Ovary (tissue), 3 donors: ENCODE results near the gene AQP4.

Experiments used
- EP300 ChIP-seq: sonication (generic); formaldehyde crosslinking; IDR thresholded peaks from one replicate; pipeline ENCODE4 v1.6.1; 2017; ENCODE audit warnings: antibody characterized with exemption
- POLR2A ChIP-seq: fragments of 450-650 bp; IDR thresholded peaks from one replicate; pipeline ENCODE4 v1.6.1; 2017; ENCODE audit warnings: antibody characterized with exemption, mild to moderate bottlenecking, moderate library complexity
- TF ChIP-seq, protein P1 (sequence below), 3 donors: fragments of 450-650 bp in 2 of 3; fragments of 200-600 bp in 1 of 3; IDR thresholded peaks; one replicate each; pipeline versions ENCODE4 v1.5.1 to v1.8.0; 2016 to 2022; ENCODE audit warnings: antibody characterized with exemption in 3 of 3, mild to moderate bottlenecking in 1 of 3
- donor health status: DM: no; HTN: no; CAD: no.

DNA sequence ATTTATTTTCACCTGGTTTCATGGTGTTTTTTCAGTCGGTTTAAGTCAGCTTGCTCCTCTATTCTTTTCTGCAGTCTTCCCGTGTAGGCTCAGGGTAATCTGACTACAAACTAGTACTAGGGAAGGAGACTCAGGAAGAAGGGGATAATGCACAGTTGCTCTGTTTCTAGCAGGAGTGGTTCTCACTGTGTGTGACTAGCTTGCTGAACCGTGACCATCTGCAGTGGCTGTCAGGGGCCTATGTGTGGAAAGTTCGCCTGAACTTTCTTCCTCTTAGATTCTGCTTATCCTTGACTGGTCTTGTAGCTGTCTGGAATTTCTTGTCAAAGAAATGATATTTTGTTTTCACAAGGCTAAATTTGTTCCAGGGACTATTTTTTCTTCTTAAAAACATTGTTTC lies 46.3 kb upstream of the AQP4 start:
- TF ChIP-seq POLR2A (no peak), EP300 (no peak)
- TF ChIP-seq, protein P1, sequence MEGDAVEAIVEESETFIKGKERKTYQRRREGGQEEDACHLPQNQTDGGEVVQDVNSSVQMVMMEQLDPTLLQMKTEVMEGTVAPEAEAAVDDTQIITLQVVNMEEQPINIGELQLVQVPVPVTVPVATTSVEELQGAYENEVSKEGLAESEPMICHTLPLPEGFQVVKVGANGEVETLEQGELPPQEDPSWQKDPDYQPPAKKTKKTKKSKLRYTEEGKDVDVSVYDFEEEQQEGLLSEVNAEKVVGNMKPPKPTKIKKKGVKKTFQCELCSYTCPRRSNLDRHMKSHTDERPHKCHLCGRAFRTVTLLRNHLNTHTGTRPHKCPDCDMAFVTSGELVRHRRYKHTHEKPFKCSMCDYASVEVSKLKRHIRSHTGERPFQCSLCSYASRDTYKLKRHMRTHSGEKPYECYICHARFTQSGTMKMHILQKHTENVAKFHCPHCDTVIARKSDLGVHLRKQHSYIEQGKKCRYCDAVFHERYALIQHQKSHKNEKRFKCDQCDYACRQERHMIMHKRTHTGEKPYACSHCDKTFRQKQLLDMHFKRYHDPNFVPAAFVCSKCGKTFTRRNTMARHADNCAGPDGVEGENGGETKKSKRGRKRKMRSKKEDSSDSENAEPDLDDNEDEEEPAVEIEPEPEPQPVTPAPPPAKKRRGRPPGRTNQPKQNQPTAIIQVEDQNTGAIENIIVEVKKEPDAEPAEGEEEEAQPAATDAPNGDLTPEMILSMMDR (IDR thresholded peaks at IDR 0.05) = no peak
